HCT116 (cell line): ENCODE measurements around the gene TPSD1. TPM values are rescaled to one million over a fixed set of nuclear protein-coding genes. Genes with fewer than 3 reads are reported as not detected.

Experiments used
- ATAC-seq: fragments of 200-7000 bp; cut with Tn5 transposase; 2 replicates; pipeline ENCODE4 v1.9.1; 2020; ENCODE audit warnings: mild to moderate bottlenecking, moderate library complexity
- BruUV-seq: library from RNA; stranded (reverse); fragments of 400-500 nt; replicated peaks from 2 replicates; lab custom pipeline; 2021; lab: Mats Ljungman, UMichigan
- CTCF ChIA-PET: fragments of 300-600 bp; sonication (Branson Sonifier 250); formaldehyde crosslinking; loops from one replicate; lab custom pipeline; 2021; ENCODE audit warnings: antibody characterized with exemption; lab: Charles Lee
- POLR2A ChIA-PET: fragments of 300-600, 350-600 bp; sonication (Branson Sonifier 250); formaldehyde crosslinking; loops from one replicate; lab custom pipeline; 2021; ENCODE audit warnings: antibody characterized with exemption; lab: Charles Lee
- RAD21 ChIA-PET, 2 experiments: fragments of 300-600 bp; sonication (Branson Sonifier 250); formaldehyde crosslinking; loops; one replicate each; lab custom pipeline; 2023; ENCODE audit warnings: low total read pairs in 2 of 2; ENCODE audit not compliant: uncharacterized antibody in 2 of 2, unreplicated experiment in 2 of 2, low non-redundant PET in 1 of 2; lab: Charles Lee
- DNase-seq: peaks from one replicate; pipeline ENCODE4 v3.0.0-alpha.2; 2010; ENCODE audit warnings: low read depth, low spot score
- H2AFZ ChIP-seq: fragments of 200-600 bp; shearing (Covaris generic), sonication (generic); 2 replicates; pipeline ENCODE4 v1.6.1; 2017; ENCODE audit warnings: low read depth, mixed run types, mixed read lengths, antibody characterized with exemption, low read length; ENCODE audit not compliant: poor library complexity, severe bottlenecking
- H3K27ac ChIP-seq: 2 replicates; pipeline ENCODE4 v1.5.1; 2012; ENCODE audit warnings: low read depth, low read length
- H3K27me3 ChIP-seq: fragments of 200-600 bp; sonication (generic); 2 replicates; pipeline ENCODE4 v1.6.1; 2016; ENCODE audit warnings: mixed run types, low read length, mixed read lengths; ENCODE audit not compliant: insufficient read depth
- H3K36me3 ChIP-seq, 2 experiments: fragments of 200-500 bp in 1 of 2; fragments of 200-600 bp in 1 of 2; sonication (Bioruptor generic) in 1 of 2; sonication (generic) in 1 of 2; 2 replicates each; pipeline versions ENCODE4 v1.5.1 to v1.6.1; 2014 to 2016; ENCODE audit warnings: low read length in 2 of 2, inconsistent platforms in 1 of 2, mixed read lengths in 1 of 2, mixed run types in 1 of 2; ENCODE audit not compliant: insufficient read depth in 2 of 2, control insufficient read depth in 1 of 2
- H3K4me1 ChIP-seq, 2 experiments: fragments of 200-600 bp in 1 of 2; sonication (generic) in 1 of 2; 2 replicates each; pipeline versions ENCODE4 v1.5.1 to v1.6.1; 2012 to 2017; ENCODE audit warnings: low read length in 2 of 2, inconsistent platforms in 1 of 2, mild to moderate bottlenecking in 1 of 2, mixed read lengths in 1 of 2, mixed run types in 1 of 2, moderate library complexity in 1 of 2; ENCODE audit not compliant: insufficient read depth in 2 of 2, control insufficient read depth in 1 of 2
- H3K4me2 ChIP-seq: fragments of 200-600 bp; sonication (generic); 2 replicates; pipeline ENCODE4 v1.6.1; 2017; ENCODE audit warnings: mixed run types, low read length, mixed read lengths
- H3K4me3 ChIP-seq, 2 experiments: fragments of 200-600 bp in 1 of 2; sonication (generic) in 1 of 2; replicated peaks in 1 of 2; 2 replicates each; pipeline ENCODE4 v1.5.1; 2011 to 2016; ENCODE audit warnings: low read length in 2 of 2, control low read depth in 1 of 2, low read depth in 1 of 2, mild to moderate bottlenecking in 1 of 2, mixed read lengths in 1 of 2, mixed run types in 1 of 2
- H3K79me2 ChIP-seq: fragments of 200-600 bp; sonication (generic); 2 replicates; pipeline ENCODE4 v1.6.1; 2017; ENCODE audit warnings: mild to moderate bottlenecking, mixed run types, low read length, moderate library complexity, mixed read lengths; ENCODE audit not compliant: insufficient read depth
- H3K9ac ChIP-seq: fragments of 200-600 bp; sonication (generic); 2 replicates; pipeline ENCODE4 v1.6.1; 2016; ENCODE audit warnings: low read length, mixed read lengths
- H3K9me2 ChIP-seq: fragments of 200-600 bp; sonication (generic), shearing (Covaris generic); 2 replicates; pipeline ENCODE4 v1.6.1; 2017; ENCODE audit warnings: mixed run types, mild to moderate bottlenecking, moderate library complexity; ENCODE audit not compliant: insufficient read depth
- H3K9me3 ChIP-seq, 2 experiments: fragments of 200-500 bp in 1 of 2; fragments of 200-600 bp in 1 of 2; sonication (Bioruptor generic) in 1 of 2; sonication (generic) in 1 of 2; 2 replicates each; pipeline ENCODE4 v1.6.1; 2014 to 2017; ENCODE audit warnings: low read length in 2 of 2, mixed read lengths in 2 of 2, inconsistent platforms in 1 of 2, low read depth in 1 of 2, mild to moderate bottlenecking in 1 of 2, mixed run types in 1 of 2, moderate library complexity in 1 of 2; ENCODE audit not compliant: control insufficient read depth in 1 of 2, insufficient read depth in 1 of 2
- H4K20me1 ChIP-seq: fragments of 200-600 bp; sonication (generic), shearing (Covaris generic); 2 replicates; pipeline ENCODE4 v1.6.1; 2017; ENCODE audit warnings: mixed run types, mild to moderate bottlenecking, moderate library complexity; ENCODE audit not compliant: insufficient read depth
- ATF3 ChIP-seq: IDR thresholded peaks from 2 replicates; pipeline ENCODE4 v1.6.1; 2012
- POLR2AphosphoS5 ChIP-seq: IDR thresholded peaks from 2 replicates; pipeline ENCODE4 v1.6.1; 2011; ENCODE audit warnings: mild to moderate bottlenecking, low read depth, low read length, moderate library complexity
- YY1 ChIP-seq: IDR thresholded peaks from 2 replicates; pipeline ENCODE4 v1.6.1; 2011; ENCODE audit warnings: low read length, low read depth, moderate library complexity, mild to moderate bottlenecking; ENCODE audit not compliant: insufficient replicate concordance; ENCODE audit errors: extremely low read depth
- ZBTB33 ChIP-seq: IDR thresholded peaks from 2 replicates; pipeline ENCODE4 v1.6.1; 2011; ENCODE audit warnings: mild to moderate bottlenecking, low read length, moderate library complexity; ENCODE audit not compliant: insufficient replicate concordance; ENCODE audit errors: extremely low read depth
- intact Hi-C: fragments of 100-400 bp; cut with micrococcal nuclease; formaldehyde crosslinking; loops from 2 replicates; pipeline ENCODE4 v1.10.0; 2022
- total RNA-seq: library from RNA; stranded (reverse); gene quantifications from one replicate; pipeline ENCODE4 v1.2.1, GENCODE V29; 2021; ENCODE audit not compliant: unreplicated experiment

The TPSD1 gene
- total RNA-seq, 1 experiment from 2014 or later = not detected

- H3K9ac ChIP-seq = peak overlapping the region; percentile 67
- TSS peak; percentile 98 for BruUV-seq
- H3K4me1 ChIP-seq = peaks cover 47 to 90% of the 10 kb centered on the region in 2 experiments
- ATAC-seq (peak; percentile 83), DNase-seq (peak; percentile 92)
- no peak overlapping the region for H2AFZ ChIP-seq
- peak; percentile 65 for TF ChIP-seq POLR2AphosphoS5
- no peak for TF ChIP-seq ATF3
- no peak for TF ChIP-seq ZBTB33
- no peak for TF ChIP-seq YY1
- H4K20me1 ChIP-seq = no peaks in the 10 kb centered on the region
- ChIA-PET CTCF (interaction anchor here (1.0 to 1.1 kb wide), 2 partner anchors 8 to 12 kb away, joined by 4 to 6 read pairs; no protein-coding TSS in a partner anchor), RAD21 (interaction anchor here in 1 of 2 experiments (0.7 kb wide), 1 partner anchor 444 kb away, joined by 4 read pairs; no protein-coding TSS in a partner anchor), POLR2A (interaction anchor here (0.8 to 0.9 kb wide), 3 partner anchors 9 to 62 kb away, joined by 3 to 6 read pairs (median 5); partner anchors contain the start of gene UBE2I)
- peak overlapping the region; percentile 70 for H3K4me2 ChIP-seq
- H3K4me3 ChIP-seq = peak overlapping the region in 1 of 2 experiments; percentile 27; a peak in 1 of 4 replicates
- intact Hi-C loops = no loop called here
- no peaks in the 10 kb centered on the region for H3K9me2 ChIP-seq
- H3K27me3 ChIP-seq = no peaks in the 10 kb centered on the region
- H3K79me2 ChIP-seq = no peaks in the 10 kb centered on the region
- peak overlapping the region; percentile 83 for H3K27ac ChIP-seq
- H3K36me3 ChIP-seq = no peaks in the 10 kb centered on the region
- no peaks in the 10 kb centered on the region for H3K9me3 ChIP-seq
These were observed 41.3 kb downstream of the TPSD1 start for GRCh38 chr16:1297018-1297696.
